Measurements from ENCODE around the gene MVB12B. TPM values are rescaled to one million over a fixed set of nuclear protein-coding genes. Genes with fewer than 3 reads are reported as not detected.

The MVB12B gene
- total and polyA plus RNA-seq, 2 of the 8 experiments (the other 6 are each of a cell fraction or from before 2014, with no cell fraction given): 2.6 to 5.0 TPM

DNA sequence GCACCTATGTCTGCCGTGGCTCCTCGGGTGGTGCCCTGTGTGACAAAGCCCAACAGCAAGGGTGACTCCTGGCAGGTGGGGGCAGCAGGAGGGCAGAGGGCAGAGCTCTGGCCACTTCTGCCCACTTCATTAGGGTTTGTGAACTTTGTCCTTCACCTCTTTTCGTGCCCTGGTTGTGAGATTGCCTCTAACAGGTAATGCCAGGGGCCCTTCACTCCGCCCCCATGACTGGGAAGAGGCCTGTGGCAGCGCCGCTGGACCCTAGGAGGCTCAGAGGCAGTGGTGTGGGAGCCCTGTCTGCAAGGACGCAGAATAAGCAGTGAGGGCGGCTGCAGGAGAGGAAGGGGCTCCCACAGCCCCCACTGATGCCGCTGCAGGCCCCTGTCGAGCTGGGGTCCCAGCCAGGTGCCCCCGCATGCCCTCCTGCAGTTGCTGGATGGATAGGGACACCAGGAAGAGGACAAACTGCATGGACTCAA lies 178.4 kb downstream of the MVB12B start:
- Histone ChIP-seq H2BK12ac (ENCODE audit: low read depth, low read length) (no peak overlapping the region), H3K27me3 (replicated peaks in 1 of 4; ENCODE audit: control insufficient read depth in 3 of 4, extremely low read depth in 1 of 4, insufficient read depth in 3 of 4, low read length in 3 of 4) (peaks cover 0 to 5% (median under 1%) of the 10 kb centered on the region in 4 experiments; a peak in 5 of 7 replicates), H3K79me1 (ENCODE audit: low read depth, low read length) (no peaks in the 10 kb centered on the region), H3K79me2 (ENCODE audit: control insufficient read depth in 1 of 2, insufficient read depth in 2 of 2, low read length in 2 of 2) (no peaks in the 10 kb centered on the region), H2AFZ (ENCODE audit: low read length) (no peak overlapping the region), H4K91ac (replicated peaks; ENCODE audit: insufficient read length, low read length) (no peak overlapping the region), H4K20me1 (replicated peaks in 1 of 2; ENCODE audit: control insufficient read depth in 1 of 2, insufficient read depth in 2 of 2, low read length in 2 of 2) (peaks cover 0 to 3% of the 10 kb centered on the region in 2 experiments), H3K9me3 (ENCODE audit: insufficient read depth in 2 of 2, low read depth in 1 of 2, low read length in 1 of 2) (no peaks in the 10 kb centered on the region), H3K23me2 (ENCODE audit: low read depth, low read length) (peaks cover 5% of the 10 kb centered on the region; the same call in 1 of the 2 replicates), H2BK120ac (replicated peaks; ENCODE audit: low read depth, low read length) (no peak overlapping the region), H3K4me2 (ENCODE audit: insufficient read depth in 1 of 2, low read depth in 2 of 2, low read length in 2 of 2) (no peak overlapping the region), H4K5ac (ENCODE audit: insufficient read length, low read depth, low read length) (no peak overlapping the region), H2BK5ac (ENCODE audit: low read depth, low read length) (no peak overlapping the region), H3K56ac (replicated peaks; ENCODE audit: insufficient read length, low read depth, low read length) (no peak overlapping the region), H4K8ac (ENCODE audit: extremely low read depth, insufficient read depth, low read length) (0 out of 2 replicates have a peak overlapping the region, but pooled peaks have one; percentile 63), H3K14ac (ENCODE audit: insufficient read length) (no peak overlapping the region), H2BK15ac (ENCODE audit: low read length) (0 out of 2 replicates have a peak overlapping the region, but pooled peaks have one; percentile 18), H2AK5ac (ENCODE audit: low read depth, low read length) (no peak overlapping the region), H3K18ac (ENCODE audit: extremely low read depth, low read length) (no peak overlapping the region), H3K4ac (replicated peaks; ENCODE audit: insufficient read length, low read depth, low read length) (no peak overlapping the region), H3K23ac (ENCODE audit: insufficient read length) (no peak overlapping the region), H3K4me3 (ENCODE audit: extremely low read depth in 1 of 4, insufficient read depth in 2 of 4, low read depth in 3 of 4, low read length in 4 of 4) (no peak overlapping the region), H3K9ac (replicated peaks in 1 of 4; ENCODE audit: extremely low read depth in 1 of 4, low read depth in 3 of 4, low read length in 3 of 4) (no peak overlapping the region), H3K27ac (ENCODE audit: low read depth, low read length) (no peak overlapping the region), H3K36me3 (ENCODE audit: control insufficient read depth in 2 of 4, insufficient read depth in 4 of 4, low read length in 3 of 4) (no peaks in the 10 kb centered on the region; a peak in 1 of 8 replicates), H3K4me1 (replicated peaks in 1 of 4; ENCODE audit: control insufficient read depth in 3 of 4, insufficient read depth in 4 of 4, low read length in 3 of 4) (peaks cover 0 to 12% (median 7%) of the 10 kb centered on the region in 4 experiments; a peak in 6 of 7 replicates), H2BK20ac (ENCODE audit: low read length) (no peak overlapping the region)
- WGBS, 2 experiments (ENCODE audit: extremely low coverage in 1 of 2, insufficient coverage in 1 of 2, insufficient read length in 1 of 2, insufficient replicate concordance in 2 of 2, low coverage in 1 of 2, low lambda C conversion rate in 2 of 2, missing lambda C conversion rate in 1 of 2): 89% methylated on average over 11 of the region's 11 CpGs; no CpG with 5 or more reads in 1 of the 2 experiments
- FAIRE-seq: no peak
- DNase-seq (ENCODE audit: low read depth in 1 of 2, low spot score in 2 of 2): no peak
- ChIA-PET POLR2A (ENCODE audit: partially characterized antibody) (no interaction called here), CTCF (ENCODE audit: partially characterized antibody) (interaction anchor here (9.4 to 10.6 kb wide), 2 partner anchors 7 to 48 kb away, joined by 128 to 276 read pairs; no protein-coding TSS in a partner anchor)
- TF ChIP-seq, protein P1, sequence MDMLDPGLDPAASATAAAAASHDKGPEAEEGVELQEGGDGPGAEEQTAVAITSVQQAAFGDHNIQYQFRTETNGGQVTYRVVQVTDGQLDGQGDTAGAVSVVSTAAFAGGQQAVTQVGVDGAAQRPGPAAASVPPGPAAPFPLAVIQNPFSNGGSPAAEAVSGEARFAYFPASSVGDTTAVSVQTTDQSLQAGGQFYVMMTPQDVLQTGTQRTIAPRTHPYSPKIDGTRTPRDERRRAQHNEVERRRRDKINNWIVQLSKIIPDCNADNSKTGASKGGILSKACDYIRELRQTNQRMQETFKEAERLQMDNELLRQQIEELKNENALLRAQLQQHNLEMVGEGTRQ (IDR thresholded peaks at IDR 0.05; ENCODE audit: low read length): no peak
- TF ChIP-seq BACH1 (IDR thresholded peaks at IDR 0.05; ENCODE audit: low read length) (no peak), TEAD4 (IDR thresholded peaks at IDR 0.05; ENCODE audit: low read depth, low read length) (no peak), KDM1A (IDR thresholded peaks at IDR 0.05; ENCODE audit: borderline replicate concordance, low read length) (no peak), CTCF (IDR thresholded peaks at IDR 0.05; ENCODE audit: control extremely low read depth in 1 of 3, insufficient read depth in 1 of 3, low read depth in 1 of 3, low read length in 3 of 3) (no peak), POLR2A (IDR thresholded peaks at IDR 0.05; ENCODE audit: control extremely low read depth in 1 of 2, low read depth in 2 of 2, low read length in 2 of 2) (no peak), POU5F1 (IDR thresholded peaks at IDR 0.05; ENCODE audit: low read depth, low read length) (no peak), CHD2 (IDR thresholded peaks at IDR 0.05; ENCODE audit: low read length) (no peak), BRCA1 (IDR thresholded peaks at IDR 0.05; ENCODE audit: low read depth, low read length) (no peak), JUN (IDR thresholded peaks at IDR 0.05; ENCODE audit: low read depth, low read length) (no peak)
